SW 1271 (cell line): ENCODE data around the gene CLEC11A.
A peak's percentile ranks its signal among the peaks of the same experiment; 100 is the strongest.
"Not testable (repeated sequence)": the region's sequence is repeated elsewhere in the genome, so short reads cannot be mapped to it uniquely, and the experiment has no call there.

Source experiments
- DNase-seq, 2 experiments: peaks; one replicate each; lab custom pipeline; 2025; lab: John Stamatoyannopoulos, UW

Gene CLEC11A

GRCh38 chr19:50722201-50723013, 757 bp upstream of the CLEC11A start:
- DNase-seq = no peak

- no peak for DNase-seq
Observed at GRCh38 chr19:50723735-50724521, 764 bp downstream of the CLEC11A start.

- DNase-seq = peak; percentile 90 to 95
Observed at GRCh38 chr19:50724522-50725217, 1.5 kb downstream of the CLEC11A start.

GRCh38 chr19:50725218-50725910, 2.2 kb downstream of the CLEC11A start:
- peak in 1 of 2 experiments; percentile 68 for DNase-seq

- DNase-seq = no peak
Observed at GRCh38 chr19:50725911-50726230, 2.7 kb downstream of the CLEC11A start.

GRCh38 chr19:50728084-50728737, 5.0 kb downstream of the CLEC11A start:
- DNase-seq = no peak

GRCh38 chr19:50729894-50730293, 6.7 kb downstream of the CLEC11A start:
- no peak for DNase-seq

GRCh38 chr19:50735869-50736268, 12.7 kb downstream of the CLEC11A start:
- DNase-seq = no peak

GRCh38 chr19:50736338-50736737, 13.2 kb downstream of the CLEC11A start:
- no peak for DNase-seq

- DNase-seq = no peak
Observed at GRCh38 chr19:50739132-50739913, 16.2 kb downstream of the CLEC11A start.

- DNase-seq = no peak
Observed at GRCh38 chr19:50739914-50740426, 16.8 kb downstream of the CLEC11A start.

GRCh38 chr19:50741179-50741933, 18.2 kb downstream of the CLEC11A start:
- DNase-seq = no peak

GRCh38 chr19:50743537-50743936, 20.4 kb downstream of the CLEC11A start:
- DNase-seq = no peak

GRCh38 chr19:50745221-50745620, 22.1 kb downstream of the CLEC11A start:
- no peak for DNase-seq

- DNase-seq = not testable (repeated sequence)
Observed at GRCh38 chr19:50747141-50747540, 24.0 kb downstream of the CLEC11A start.

- DNase-seq = no peak
Observed at GRCh38 chr19:50749490-50749889, 26.3 kb downstream of the CLEC11A start.

- DNase-seq = no peak
Observed at GRCh38 chr19:50750010-50750409, 26.8 kb downstream of the CLEC11A start.

- no peak for DNase-seq
Observed at GRCh38 chr19:50753879-50754278, 30.7 kb downstream of the CLEC11A start.

GRCh38 chr19:50756244-50756643, 33.1 kb downstream of the CLEC11A start:
- not testable (repeated sequence) for DNase-seq

- DNase-seq = not testable (repeated sequence)
Observed at GRCh38 chr19:50757624-50758023, 34.5 kb downstream of the CLEC11A start.
